Transverse colon (tissue), 3 donors: ENCODE measurements around the gene TBC1D16.

Experiments used
- CTCF ChIP-seq, 5 experiments: fragments of 200-600 bp in 3 of 5; fragments of 450-650 bp in 2 of 5; sonication (generic) in 3 of 5; IDR thresholded peaks; 1 replicate in 2 of 5; 2 replicates in 3 of 5; pipeline ENCODE4 v1.5.1; 2016 to 2017; ENCODE audit warnings: antibody characterized with exemption in 5 of 5, inconsistent platforms in 3 of 5, mild to moderate bottlenecking in 2 of 5, moderate library complexity in 1 of 5
- EP300 ChIP-seq: sonication (generic); formaldehyde crosslinking; IDR thresholded peaks from one replicate; pipeline ENCODE4 v1.6.1; 2017; ENCODE audit warnings: antibody characterized with exemption, low read depth

GRCh38 chr17:79997011-79997660, 38.5 kb downstream of the TBC1D16 start:
- no peak for TF ChIP-seq CTCF (IDR thresholded peaks at IDR 0.05)
- TF ChIP-seq EP300 = no peak
